Brain microvascular endothelial cell (primary cell): ENCODE data around the gene IL17REL.

Experiments used
- DNase-seq: peaks from one replicate; pipeline ENCODE4 v3.0.0-alpha.2; 2020
- H3K27ac ChIP-seq: fragments of 250-450 bp; sonication (Bioruptor Pico); 2 replicates; pipeline ENCODE4 v1.5.1; 2020; ENCODE audit warnings: mild to moderate bottlenecking, moderate library complexity
- H3K27me3 ChIP-seq: fragments of 250-450 bp; sonication (Bioruptor Pico); replicated peaks from 2 replicates; pipeline ENCODE4 v1.5.1; 2020; ENCODE audit warnings: mild to moderate bottlenecking
- H3K36me3 ChIP-seq: fragments of 250-450 bp; sonication (Bioruptor Pico); replicated peaks from 2 replicates; pipeline ENCODE4 v1.5.1; 2020; ENCODE audit warnings: mild to moderate bottlenecking
- H3K4me3 ChIP-seq: 2 replicates; pipeline ENCODE4 v1.5.1; 2011; ENCODE audit warnings: low read depth, mild to moderate bottlenecking, control low read depth, low read length, moderate library complexity
- CTCF ChIP-seq: IDR thresholded peaks from 2 replicates; pipeline ENCODE4 v1.5.1; 2011; ENCODE audit warnings: low read depth, mild to moderate bottlenecking, moderate library complexity, low read length, control low read depth, inconsistent platforms; ENCODE audit errors: missing control alignments
- in situ Hi-C: cut with HindIII; loops from 2 replicates; pipeline ENCODE4 v1.10.0; 2017; ENCODE audit warnings: low sequenced_read_pairs, low pct_ligation_motif_present

The IL17REL gene

GRCh38 chr22:49961005-49961600, 51.5 kb downstream of the IL17REL start:
- TF ChIP-seq CTCF = no peak
- H3K27me3 ChIP-seq = no peaks in the 10 kb centered on the region
- peak overlapping the region; percentile 70 for H3K4me3 ChIP-seq
- in situ Hi-C loops = no loop called here
- peak; percentile 11 for DNase-seq
- peaks cover 20% of the 10 kb centered on the region for H3K36me3 ChIP-seq
- H3K27ac ChIP-seq = peak overlapping the region; percentile 91

- no peak for TF ChIP-seq CTCF
- peaks cover 20% of the 10 kb centered on the region for H3K36me3 ChIP-seq
- H3K4me3 ChIP-seq = peak within 1 kb of the TSS; percentile 70
- H3K27ac ChIP-seq = peak within 1 kb of the TSS; percentile 91
- no peaks in the 10 kb centered on the region for H3K27me3 ChIP-seq
- DNase-seq = peak; percentile 87
- in situ Hi-C loops = no loop called here
Measured at GRCh38 chr22:49960159-49961004, 52.2 kb downstream of the IL17REL start, which contains the start of gene PIM3. PIM3 (plus strand) TSS chr22:49960772; CDS start chr22:49960948, 176 bp downstream.

GRCh38 chr22:49959782-49960158, 52.8 kb downstream of the IL17REL start:
- no peak for DNase-seq
- Histone ChIP-seq H3K27ac (peak overlapping the region; percentile 91), H3K36me3 (peaks cover 18% of the 10 kb centered on the region), H3K27me3 (no peaks in the 10 kb centered on the region), H3K4me3 (peak overlapping the region; percentile 70)
- TF ChIP-seq CTCF = no peak
- in situ Hi-C loops = no loop called here

GRCh38 chr22:49958931-49959781, 53.4 kb downstream of the IL17REL start:
- in situ Hi-C loops = no loop called here
- H3K4me3 ChIP-seq = no peak overlapping the region

More at GRCh38 chr22:49958931-49959781, 53.4 kb downstream of the IL17REL start:
- peak; percentile 11 for DNase-seq
- Histone ChIP-seq H3K27me3 (no peaks in the 10 kb centered on the region), H3K27ac (no peak overlapping the region), H3K36me3 (peaks cover 16% of the 10 kb centered on the region)
- TF ChIP-seq CTCF = no peak
